Osteocyte (in vitro differentiated cells): Measurements from ENCODE around the gene NT5C3A. TPM values are rescaled to one million over a fixed set of nuclear protein-coding genes. Genes with fewer than 3 reads are reported as not detected.

Experiments used
- DNase-seq: peaks from one replicate; pipeline ENCODE4 v3.0.0; 2021; ENCODE audit warnings: mixed read lengths; ENCODE audit not compliant: unreplicated experiment; ENCODE audit errors: extremely low spot score
- H3K27ac Mint-ChIP-seq: one replicate; pipeline ENCODE4 v1.8.0; 2021; ENCODE audit warnings: mild to moderate bottlenecking, mixed read lengths; ENCODE audit not compliant: unreplicated experiment
- H3K27me3 Mint-ChIP-seq: one replicate; pipeline ENCODE4 v1.8.0; 2021; ENCODE audit warnings: mixed read lengths; ENCODE audit not compliant: unreplicated experiment
- H3K36me3 Mint-ChIP-seq: one replicate; pipeline ENCODE4 v1.8.0; 2021; ENCODE audit warnings: mixed read lengths; ENCODE audit not compliant: unreplicated experiment
- H3K4me1 Mint-ChIP-seq: one replicate; pipeline ENCODE4 v1.8.0; 2021; ENCODE audit warnings: mixed read lengths; ENCODE audit not compliant: unreplicated experiment
- H3K4me3 Mint-ChIP-seq: one replicate; pipeline ENCODE4 v1.8.0; 2021; ENCODE audit warnings: mild to moderate bottlenecking, moderate library complexity, mixed read lengths; ENCODE audit not compliant: unreplicated experiment
- H3K9me3 Mint-ChIP-seq: one replicate; pipeline ENCODE4 v1.8.0; 2021; ENCODE audit warnings: mixed read lengths; ENCODE audit not compliant: unreplicated experiment
- CTCF ChIP-seq: fragments of 200-600 bp; sonication (generic); IDR thresholded peaks from 2 replicates; pipeline ENCODE4 v1.5.0; 2021; ENCODE audit warnings: antibody characterized with exemption, mild to moderate bottlenecking, moderate library complexity
- total RNA-seq: library from RNA; stranded (reverse); gene quantifications from 2 replicates; pipeline ENCODE4 v1.2.1, GENCODE V29; 2021

NT5C3A gene
- total RNA-seq, 1 donor from 2014 or later = 20.4 TPM

GRCh38 chr7:33073243-33073642 lies 10.7 kb upstream of the NT5C3A start:
- H3K4me1 Mint-ChIP-seq = peaks cover 9% of the 10 kb centered on the region
- peaks cover 15% of the 10 kb centered on the region for H3K9me3 Mint-ChIP-seq
- peaks cover 30% of the 10 kb centered on the region for H3K27me3 Mint-ChIP-seq
- H3K4me3 Mint-ChIP-seq = no peak overlapping the region
- H3K27ac Mint-ChIP-seq = no peak overlapping the region
- DNase-seq = no peak
- H3K36me3 Mint-ChIP-seq = peaks cover 3% of the 10 kb centered on the region
- TF ChIP-seq CTCF = no peak

GRCh38 chr7:33072471-33072870 lies 9.9 kb upstream of the NT5C3A start:
- Mint-ChIP-seq H3K27me3 (peaks cover 23% of the 10 kb centered on the region), H3K4me1 (peaks cover 9% of the 10 kb centered on the region), H3K4me3 (no peak overlapping the region), H3K27ac (peak overlapping the region; percentile 50), H3K36me3 (peaks cover 3% of the 10 kb centered on the region), H3K9me3 (peaks cover 15% of the 10 kb centered on the region)
- DNase-seq = no peak
- no peak for TF ChIP-seq CTCF

GRCh38 chr7:33070831-33071230 lies 8.3 kb upstream of the NT5C3A start:
- Mint-ChIP-seq H3K4me3 (no peak overlapping the region), H3K9me3 (peaks cover 25% of the 10 kb centered on the region), H3K27me3 (peaks cover 12% of the 10 kb centered on the region), H3K27ac (no peak overlapping the region), H3K36me3 (peaks cover 10% of the 10 kb centered on the region), H3K4me1 (peaks cover 9% of the 10 kb centered on the region)
- no peak for DNase-seq
- no peak for TF ChIP-seq CTCF

GRCh38 chr7:33070277-33070676 lies 7.7 kb upstream of the NT5C3A start:
- DNase-seq = no peak
- Mint-ChIP-seq H3K27ac (no peak overlapping the region), H3K27me3 (peaks cover 7% of the 10 kb centered on the region), H3K36me3 (peaks cover 13% of the 10 kb centered on the region), H3K4me1 (peaks cover 9% of the 10 kb centered on the region), H3K9me3 (peaks cover 29% of the 10 kb centered on the region), H3K4me3 (no peak overlapping the region)
- TF ChIP-seq CTCF = no peak

GRCh38 chr7:33067921-33068320 lies 5.3 kb upstream of the NT5C3A start:
- peaks cover 29% of the 10 kb centered on the region for H3K9me3 Mint-ChIP-seq
- peaks cover 21% of the 10 kb centered on the region for H3K4me1 Mint-ChIP-seq
- no peaks in the 10 kb centered on the region for H3K27me3 Mint-ChIP-seq
- DNase-seq = no peak
- TF ChIP-seq CTCF = no peak
- H3K36me3 Mint-ChIP-seq = peaks cover 21% of the 10 kb centered on the region
- H3K27ac Mint-ChIP-seq = no peak overlapping the region
- no peak overlapping the region for H3K4me3 Mint-ChIP-seq
